Stimulated activated CD4-positive, alpha-beta T cell treated with anti-CD3 and anti-CD28 coated beads, Interleukin-2, amount 100 ng/mL, for 4 hours (primary cell): Measurements from ENCODE around the gene UBAC2.
A peak's percentile ranks its signal among the peaks of the same experiment; 100 is the strongest.
"Not testable (repeated sequence)": the region's sequence is repeated elsewhere in the genome, so short reads cannot be mapped to it uniquely, and the experiment has no call there.

Experiments
- DNase-seq: peaks from one replicate; pipeline ENCODE4 v3.0.0-alpha.2; 2020; ENCODE audit warnings: low read depth

Gene UBAC2

GRCh38 chr13:99379856-99380801 is 179.5 kb downstream of the UBAC2 start:
- no peak for DNase-seq

- DNase-seq = no peak
Observed at GRCh38 chr13:99380921-99381645, 180.4 kb downstream of the UBAC2 start.

GRCh38 chr13:99381766-99382165 is 181.1 kb downstream of the UBAC2 start:
- no peak for DNase-seq

DNA sequence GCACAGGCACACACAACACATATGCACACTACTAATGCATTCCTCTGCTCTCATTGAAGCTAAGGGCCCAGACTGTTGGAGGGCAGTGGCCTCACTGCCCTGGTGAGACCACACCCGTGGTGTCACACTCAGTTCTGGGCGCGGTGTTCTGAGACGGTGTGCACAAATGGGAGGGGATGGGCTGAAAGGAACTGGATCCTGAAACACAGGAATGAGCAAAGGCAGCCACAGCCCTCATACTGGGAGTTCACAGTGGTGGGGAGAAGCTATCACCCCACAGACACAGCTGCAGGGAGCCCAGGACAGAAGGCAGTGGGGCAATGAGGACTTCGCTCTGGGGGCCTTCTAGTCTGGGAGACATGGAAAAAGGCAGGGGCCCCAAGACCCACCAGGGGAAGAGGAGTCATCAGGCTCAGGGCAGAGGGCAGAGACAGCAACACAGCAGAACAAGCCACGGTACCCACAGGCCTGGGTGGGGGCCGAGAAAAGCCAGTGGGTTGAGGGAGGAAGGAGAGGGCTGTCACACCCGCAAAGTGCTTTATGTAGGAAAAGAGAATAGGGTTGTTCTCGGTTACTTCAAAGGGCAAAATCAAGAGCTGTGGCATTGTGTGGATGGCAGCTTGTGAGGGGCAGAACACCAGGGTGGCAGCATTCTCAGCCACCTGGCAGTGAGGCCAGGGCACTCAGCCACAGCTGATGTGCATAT is 181.9 kb downstream of the UBAC2 start:
- DNase-seq = no peak

- DNase-seq = no peak
Observed at GRCh38 chr13:99383511-99383921, 182.9 kb downstream of the UBAC2 start.

DNA sequence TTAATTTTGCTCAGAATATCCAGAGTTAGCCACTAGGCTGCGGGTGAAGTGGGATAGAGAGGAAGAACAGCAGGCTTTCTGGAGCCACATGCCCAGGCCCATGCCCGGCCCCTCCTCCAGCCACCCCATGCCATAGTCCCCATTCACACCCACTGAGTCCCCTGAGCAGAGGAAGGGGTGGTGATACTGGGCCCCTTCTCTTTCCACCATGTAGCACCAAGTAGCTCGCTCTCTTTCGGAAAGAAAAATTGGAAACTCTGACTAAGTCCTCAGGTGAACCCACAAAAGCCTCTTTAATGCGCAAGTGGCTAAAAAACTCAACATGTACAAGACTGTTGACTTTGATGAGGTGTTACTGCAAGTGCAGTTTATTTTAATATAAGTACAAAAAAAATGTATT is 183.3 kb downstream of the UBAC2 start:
- no peak for DNase-seq

GRCh38 chr13:99384468-99384867 is 183.8 kb downstream of the UBAC2 start:
- DNase-seq = no peak

GRCh38 chr13:99385161-99385560 is 184.5 kb downstream of the UBAC2 start:
- DNase-seq = no peak

GRCh38 chr13:99385940-99386339 is 185.3 kb downstream of the UBAC2 start:
- no peak for DNase-seq

DNA sequence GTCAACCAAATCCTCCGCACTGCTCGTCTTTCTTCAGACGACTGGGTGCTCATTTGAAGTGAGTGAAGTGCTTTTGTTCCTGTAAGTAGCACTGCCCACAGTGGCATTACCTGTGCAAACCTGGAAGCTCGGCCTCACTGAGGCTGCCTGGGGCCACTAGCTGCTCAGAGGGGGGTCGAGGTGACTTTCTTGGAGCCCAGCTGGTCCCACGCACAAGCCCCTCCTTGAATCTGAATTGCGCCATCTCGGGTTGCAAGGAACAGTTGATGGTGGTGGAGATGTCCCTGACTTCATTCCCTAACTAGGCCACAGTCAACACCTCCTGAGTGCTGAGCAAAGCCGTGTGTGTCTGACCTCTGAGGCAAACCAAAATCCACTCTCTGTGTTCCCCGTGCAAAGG is 185.8 kb downstream of the UBAC2 start:
- no peak for DNase-seq

DNA sequence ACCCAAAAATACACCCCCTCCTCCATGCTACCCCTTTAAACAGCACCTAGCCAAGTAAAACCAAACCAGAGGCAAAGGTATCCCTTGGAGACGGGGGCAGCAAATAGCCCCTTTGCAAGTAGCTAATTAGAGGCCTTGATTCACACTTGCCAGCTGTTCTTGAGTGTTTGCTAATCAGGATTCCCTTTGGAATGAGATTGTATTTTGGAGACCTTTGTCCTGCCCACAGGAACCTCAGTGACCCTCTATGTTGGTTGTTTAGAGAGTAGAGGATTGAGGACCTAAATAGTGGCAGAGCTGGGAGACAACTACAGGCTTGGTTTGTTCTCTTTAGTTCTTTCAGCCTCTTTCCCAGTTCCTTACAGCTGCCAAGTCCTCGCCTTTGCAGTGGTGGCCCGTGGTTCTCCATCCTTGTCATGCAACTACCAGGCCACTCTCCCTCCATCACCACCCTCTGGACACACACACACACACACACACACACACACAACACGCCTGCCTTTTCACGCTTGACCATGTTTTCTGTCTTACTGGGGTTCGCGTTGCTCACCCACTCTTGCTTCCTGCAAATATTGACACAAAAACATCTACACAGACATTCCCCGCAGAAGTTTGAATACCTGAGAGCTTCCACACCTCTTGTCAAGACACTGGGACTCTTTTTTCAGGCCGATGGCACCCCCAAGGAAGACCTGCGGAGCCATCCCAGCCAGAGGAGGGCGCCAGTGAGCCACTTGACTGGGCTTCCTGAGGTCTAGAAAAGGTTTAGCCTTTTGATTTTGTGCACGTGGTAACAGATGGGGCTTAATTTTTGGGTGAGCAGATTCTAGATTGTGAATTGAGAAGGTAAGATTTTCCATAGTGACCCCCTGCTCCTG is 186.5 kb downstream of the UBAC2 start:
- DNase-seq = peak; percentile 81

- DNase-seq = no peak
Observed at GRCh38 chr13:99388334-99388923, 187.8 kb downstream of the UBAC2 start.

DNA sequence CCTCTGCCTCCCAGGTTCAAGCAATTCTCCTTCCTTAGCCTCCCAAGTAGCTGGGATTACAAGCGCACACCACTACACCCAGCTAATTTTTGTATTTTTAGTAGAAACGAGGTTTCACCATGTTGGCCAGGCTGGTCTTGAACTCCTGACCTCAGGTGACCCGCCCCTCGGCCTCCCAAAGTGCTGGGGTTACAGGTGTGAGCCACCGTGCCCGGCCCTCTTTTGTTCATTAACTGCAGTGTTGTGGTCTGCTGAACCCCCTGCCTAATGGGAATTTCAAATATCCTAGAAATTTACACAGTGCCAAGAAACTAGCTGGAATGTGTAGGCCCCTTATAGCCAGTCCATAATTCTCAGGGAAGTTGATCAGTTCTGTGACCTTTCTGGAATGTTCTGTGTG is 188.4 kb downstream of the UBAC2 start:
- not testable (repeated sequence) for DNase-seq

DNA sequence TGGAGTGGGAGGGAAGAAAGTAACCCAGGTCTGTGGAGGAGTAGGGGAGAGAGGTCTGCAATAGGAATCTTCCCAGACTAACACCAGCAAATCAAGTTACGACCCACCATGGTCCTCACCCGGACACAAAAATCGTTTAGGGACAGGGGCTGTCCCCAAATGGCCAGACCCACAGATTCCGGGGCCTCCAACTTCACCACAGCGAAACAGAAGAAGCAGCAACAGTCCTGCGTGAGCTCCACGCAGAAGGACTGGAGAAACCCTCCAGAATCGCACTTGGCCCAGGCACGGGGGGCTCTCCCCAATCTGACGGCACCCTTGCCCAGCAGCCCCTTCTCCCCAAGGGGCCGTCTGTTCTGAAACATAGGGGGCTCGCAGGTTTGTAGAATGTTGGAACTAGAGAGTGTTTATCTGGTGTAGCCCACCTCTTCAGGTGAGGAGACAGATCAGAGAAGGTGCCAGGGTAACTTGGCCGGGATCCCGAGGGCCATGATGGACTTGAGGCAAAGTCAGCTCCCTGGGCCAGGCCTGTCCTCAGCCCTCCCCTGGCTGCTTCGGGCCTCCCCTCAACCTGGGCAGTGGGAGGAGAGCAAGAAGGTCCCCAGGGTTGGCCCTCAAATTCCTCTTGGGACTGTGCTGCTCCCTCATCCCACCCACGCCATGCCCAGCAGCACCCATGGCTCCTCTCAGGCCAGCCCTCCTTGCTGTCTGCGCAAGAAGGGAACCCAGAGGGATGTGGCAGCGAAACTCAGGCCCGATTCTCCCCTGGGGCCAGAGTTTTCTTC is 189.1 kb downstream of the UBAC2 start:
- DNase-seq = no peak

DNA sequence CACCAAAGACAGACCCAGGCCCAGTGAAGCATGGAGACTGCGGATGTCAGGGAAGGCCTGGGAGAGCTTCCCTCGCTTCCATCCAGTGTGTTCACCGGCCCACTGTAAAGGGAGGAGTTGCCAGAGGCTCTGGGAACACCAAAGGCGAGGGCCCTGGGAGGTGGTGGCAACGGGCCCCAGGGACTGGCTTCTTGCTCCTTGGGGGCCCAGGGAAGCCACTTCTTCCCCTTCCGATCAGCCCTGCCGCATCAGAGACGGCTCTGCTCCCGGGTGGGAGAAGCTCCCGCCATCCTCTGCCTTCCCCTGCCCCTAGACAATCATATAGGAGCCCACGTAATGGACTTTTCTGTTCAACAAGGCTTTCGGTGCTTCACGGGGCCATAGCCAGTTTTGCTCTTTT is 189.9 kb downstream of the UBAC2 start:
- DNase-seq = no peak

DNA sequence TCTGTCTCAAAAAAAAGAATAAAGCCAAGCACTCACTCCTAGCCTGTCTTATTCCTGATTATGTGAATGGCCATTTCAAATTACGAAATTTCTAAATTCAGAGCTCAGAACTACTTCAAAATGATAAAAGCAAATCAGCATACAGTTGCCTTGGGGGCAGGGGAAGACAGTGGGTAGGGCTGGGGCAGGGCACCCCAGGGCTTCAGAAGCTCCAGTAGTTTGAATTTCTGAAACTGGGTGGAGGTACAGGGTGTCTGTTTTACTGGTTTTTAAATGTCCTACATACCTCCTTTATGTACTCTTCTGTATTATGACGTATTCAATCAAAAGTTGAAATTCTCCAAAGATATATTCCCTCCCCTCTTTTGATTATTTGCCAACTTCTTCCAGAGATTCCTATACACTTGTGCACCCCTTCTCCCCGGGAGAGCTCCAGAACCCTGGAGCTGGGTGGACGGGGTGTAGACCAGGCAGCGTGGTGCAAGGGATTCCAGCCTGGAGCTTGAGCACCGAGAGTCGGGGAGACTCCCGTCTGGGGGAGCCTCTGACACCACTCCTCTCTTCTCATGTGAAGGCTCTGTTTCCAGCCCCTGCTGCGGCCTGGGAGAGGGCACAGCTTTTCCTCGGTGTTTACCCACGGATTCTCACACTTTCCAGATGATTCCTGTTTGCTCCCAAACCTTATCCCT is 191.3 kb downstream of the UBAC2 start:
- DNase-seq = no peak

DNA sequence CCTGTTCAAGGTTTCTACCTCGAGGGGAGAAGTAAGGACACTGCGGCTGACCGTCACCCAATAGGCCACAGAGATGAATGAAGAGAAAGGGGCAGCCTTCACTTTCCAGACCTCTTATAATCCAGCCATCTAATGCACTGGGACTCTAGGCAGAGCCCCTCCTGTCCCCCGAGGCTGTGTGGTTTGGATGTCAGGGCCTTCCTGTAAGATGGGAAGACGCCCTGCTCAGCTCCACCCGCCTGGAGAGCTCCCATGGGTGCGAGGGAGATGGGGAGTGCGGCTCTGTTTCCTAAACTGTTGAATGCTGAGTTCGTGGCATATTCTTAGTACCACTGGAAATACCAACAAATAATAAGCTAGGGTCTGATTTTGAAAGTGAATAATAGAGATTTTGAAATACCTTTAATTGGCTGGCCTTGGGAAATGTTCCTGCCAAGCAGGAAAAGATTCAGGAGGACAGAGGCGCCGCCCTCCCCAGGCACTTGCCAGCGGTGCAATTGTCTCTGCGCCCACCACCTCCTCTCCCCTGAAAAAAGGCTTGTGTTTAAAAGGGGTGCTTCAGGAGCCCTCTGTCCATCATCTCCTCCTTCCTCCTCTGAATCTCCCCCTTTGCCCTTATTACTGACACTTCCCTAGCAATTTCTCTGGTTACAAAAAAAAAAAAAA is 191.9 kb downstream of the UBAC2 start:
- DNase-seq = no peak

DNA sequence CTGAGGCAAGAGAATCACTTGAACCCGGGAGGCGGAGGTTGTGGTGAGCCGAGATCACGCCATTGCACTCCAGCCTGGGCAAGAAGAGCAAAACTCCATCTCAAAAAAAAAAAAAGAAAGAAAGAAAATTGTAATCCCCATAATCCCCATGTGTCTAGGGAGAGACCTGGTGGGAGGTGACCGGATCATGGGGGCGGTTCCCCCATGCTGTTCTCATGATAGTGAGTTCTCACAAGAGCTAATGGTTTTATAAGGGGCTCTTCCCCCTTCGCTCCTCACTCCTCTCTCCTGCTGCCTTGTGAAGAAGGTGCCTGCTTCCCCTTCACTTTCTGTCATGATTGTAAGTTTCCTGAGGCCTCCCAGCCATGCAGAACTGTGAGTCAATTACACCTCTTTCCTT is 192.7 kb downstream of the UBAC2 start:
- DNase-seq = not testable (repeated sequence)
